Testis (tissue), 2 donors: Measurements from ENCODE around the gene CDK5.

ENCODE experiments used
- CTCF ChIP-seq, 3 experiments: fragments of 450-650 bp in 2 of 3; fragments of 200-600 bp in 1 of 3; sonication (generic) in 1 of 3; IDR thresholded peaks; one replicate each; pipeline ENCODE4 v1.5.1; 2016 to 2019; ENCODE audit warnings: antibody characterized with exemption in 3 of 3, mild to moderate bottlenecking in 2 of 3, moderate library complexity in 1 of 3
- POLR2A ChIP-seq: fragments of 450-650 bp; IDR thresholded peaks from one replicate; pipeline ENCODE4 v1.6.1; 2017; ENCODE audit warnings: antibody characterized with exemption, mild to moderate bottlenecking, moderate library complexity

- no peak for TF ChIP-seq POLR2A
- no peak for TF ChIP-seq CTCF (IDR thresholded peaks at IDR 0.05)
These were observed 17.9 kb upstream of the CDK5 start for GRCh38 chr7:151075662-151075971.
